Measurements from ENCODE around the gene DCLK1. TPM values are rescaled to one million over a fixed set of nuclear protein-coding genes. Genes with fewer than 3 reads are reported as not detected.

DCLK1 gene
- total RNA-seq, 2 donors from 2014 or later: 25.6 to 27.8 TPM

GRCh38 chr13:35771898-35772297 lies 359.3 kb downstream of the DCLK1 start:
- H3K36me3 ChIP-seq: no peaks in the 10 kb centered on the region
- DNase-seq (ENCODE audit: low spot score): no peak
- no peak for TF ChIP-seq CTCF (IDR thresholded peaks at IDR 0.05)
- peaks cover 0 to 12% of the 10 kb centered on the region in 2 donors for H3K4me1 ChIP-seq (ENCODE audit: control insufficient read depth in 1 of 2, low read depth in 2 of 2)
- no peak overlapping the region for H3K27ac ChIP-seq
- no peaks in the 10 kb centered on the region for H3K9me3 ChIP-seq
- no peak overlapping the region for H3K4me3 ChIP-seq
- no peak for ATAC-seq (ENCODE audit: insufficient number of reproducible peaks, low FRiP score, low read depth)
- no peaks in the 10 kb centered on the region for H3K27me3 ChIP-seq (replicated peaks; ENCODE audit: insufficient read depth)

GRCh38 chr13:35770756-35771297 lies 360.4 kb downstream of the DCLK1 start:
- no peak overlapping the region for H3K27ac ChIP-seq
- H3K4me1 ChIP-seq (ENCODE audit: control insufficient read depth in 1 of 2, low read depth in 2 of 2): peaks cover 0 to 1% of the 10 kb centered on the region in 2 donors
- no peak overlapping the region for H3K4me3 ChIP-seq
- ATAC-seq (ENCODE audit: insufficient number of reproducible peaks, low FRiP score, low read depth): no peak
- H3K9me3 ChIP-seq: no peaks in the 10 kb centered on the region
- TF ChIP-seq CTCF (IDR thresholded peaks at IDR 0.05): no peak
- H3K36me3 ChIP-seq: no peaks in the 10 kb centered on the region
- H3K27me3 ChIP-seq (replicated peaks; ENCODE audit: insufficient read depth): no peaks in the 10 kb centered on the region
- no peak for DNase-seq (ENCODE audit: low spot score)

GRCh38 chr13:35769812-35770211 lies 361.4 kb downstream of the DCLK1 start:
- Histone ChIP-seq H3K27ac (no peak overlapping the region), H3K36me3 (no peaks in the 10 kb centered on the region), H3K4me3 (no peak overlapping the region), H3K27me3 (replicated peaks; ENCODE audit: insufficient read depth) (no peaks in the 10 kb centered on the region), H3K9me3 (no peaks in the 10 kb centered on the region), H3K4me1 (ENCODE audit: control insufficient read depth in 1 of 2, low read depth in 2 of 2) (no peaks in the 10 kb centered on the region)
- TF ChIP-seq CTCF (IDR thresholded peaks at IDR 0.05): no peak
- DNase-seq (ENCODE audit: low spot score): no peak
- ATAC-seq (ENCODE audit: insufficient number of reproducible peaks, low FRiP score, low read depth): no peak

- ATAC-seq (ENCODE audit: insufficient number of reproducible peaks, low FRiP score, low read depth) (no peak), DNase-seq (ENCODE audit: low spot score) (no peak)
- no peak for TF ChIP-seq CTCF (IDR thresholded peaks at IDR 0.05)
- Histone ChIP-seq H3K27me3 (replicated peaks; ENCODE audit: insufficient read depth) (no peaks in the 10 kb centered on the region), H3K9me3 (no peaks in the 10 kb centered on the region), H3K4me3 (no peak overlapping the region), H3K27ac (no peak overlapping the region), H3K36me3 (no peaks in the 10 kb centered on the region), H3K4me1 (ENCODE audit: control insufficient read depth in 1 of 2, low read depth in 2 of 2) (no peaks in the 10 kb centered on the region)
These were observed 362.6 kb downstream of the DCLK1 start for GRCh38 chr13:35768551-35768950.

- H3K27ac ChIP-seq: no peak overlapping the region
- H3K4me1 ChIP-seq (ENCODE audit: control insufficient read depth in 1 of 2, low read depth in 2 of 2): no peaks in the 10 kb centered on the region
- no peaks in the 10 kb centered on the region for H3K27me3 ChIP-seq (replicated peaks; ENCODE audit: insufficient read depth)
- TF ChIP-seq CTCF (IDR thresholded peaks at IDR 0.05): no peak
- no peak overlapping the region for H3K4me3 ChIP-seq
- H3K36me3 ChIP-seq: no peaks in the 10 kb centered on the region
- DNase-seq (ENCODE audit: low spot score) (no peak), ATAC-seq (ENCODE audit: insufficient number of reproducible peaks, low FRiP score, low read depth) (no peak)
- H3K9me3 ChIP-seq: no peaks in the 10 kb centered on the region
These were observed 363.1 kb downstream of the DCLK1 start for GRCh38 chr13:35768073-35768472.
